ENCODE results near the gene RUNX3.

RUNX3 gene

GRCh38 chr1:24875257-24875656 lies 54.8 kb downstream of the RUNX3 start:
- no peak overlapping the region for H2AFZ ChIP-seq (ENCODE audit: low read length)
- no peaks in the 10 kb centered on the region for H3K9me3 ChIP-seq (replicated peaks; ENCODE audit: insufficient read depth, low read length)
- H3K4me1 ChIP-seq (ENCODE audit: low read length), result no peaks in the 10 kb centered on the region
- no peak overlapping the region for H3K4me2 ChIP-seq (ENCODE audit: low read depth, low read length)
- H3K27ac ChIP-seq (ENCODE audit: low read length), result no peak overlapping the region
- no peaks in the 10 kb centered on the region for H3F3A ChIP-seq (ENCODE audit: insufficient read depth, low read length)
- no peak for TF ChIP-seq EZH2 (optimal IDR thresholded peaks at IDR 0.05; ENCODE audit: low read depth, low read length)
- TF ChIP-seq EZH2phosphoT487 (IDR thresholded peaks at IDR 0.05; ENCODE audit: low read length), result no peak
- TF ChIP-seq CTCF (IDR thresholded peaks at IDR 0.05; ENCODE audit: low read length), result no peak
- H3K79me2 ChIP-seq (ENCODE audit: low read length), result no peaks in the 10 kb centered on the region
- H4K20me1 ChIP-seq (ENCODE audit: insufficient read depth, low read length), result no peaks in the 10 kb centered on the region
- H3K36me3 ChIP-seq (replicated peaks; ENCODE audit: insufficient read depth, low read length), result no peaks in the 10 kb centered on the region
- no peaks in the 10 kb centered on the region for H3K9me2 ChIP-seq (replicated peaks; ENCODE audit: insufficient read depth, low read length)
- H3K4me3 ChIP-seq (ENCODE audit: low read length), result no peak overlapping the region
- DNase-seq, result no peak
- no peak overlapping the region for H3K9ac ChIP-seq (ENCODE audit: low read length)
- H3K27me3 ChIP-seq (replicated peaks; ENCODE audit: insufficient read depth, low read length), result no peaks in the 10 kb centered on the region

GRCh38 chr1:24874611-24875234 lies 55.4 kb downstream of the RUNX3 start:
- Histone ChIP-seq H3K9me2 (replicated peaks; ENCODE audit: insufficient read depth, low read length) (no peaks in the 10 kb centered on the region), H3K4me2 (ENCODE audit: low read depth, low read length) (no peak overlapping the region), H2AFZ (ENCODE audit: low read length) (no peak overlapping the region), H3K27me3 (replicated peaks; ENCODE audit: insufficient read depth, low read length) (no peaks in the 10 kb centered on the region), H3K9me3 (replicated peaks; ENCODE audit: insufficient read depth, low read length) (no peaks in the 10 kb centered on the region), H4K20me1 (ENCODE audit: insufficient read depth, low read length) (no peaks in the 10 kb centered on the region), H3K4me1 (ENCODE audit: low read length) (no peaks in the 10 kb centered on the region), H3K4me3 (ENCODE audit: low read length) (no peak overlapping the region), H3K9ac (ENCODE audit: low read length) (no peak overlapping the region), H3K27ac (ENCODE audit: low read length) (no peak overlapping the region), H3F3A (ENCODE audit: insufficient read depth, low read length) (no peaks in the 10 kb centered on the region), H3K79me2 (ENCODE audit: low read length) (no peaks in the 10 kb centered on the region), H3K36me3 (replicated peaks; ENCODE audit: insufficient read depth, low read length) (no peaks in the 10 kb centered on the region)
- no peak for DNase-seq
- TF ChIP-seq CTCF (IDR thresholded peaks at IDR 0.05; ENCODE audit: low read length) (no peak), EZH2phosphoT487 (IDR thresholded peaks at IDR 0.05; ENCODE audit: low read length) (no peak), EZH2 (optimal IDR thresholded peaks at IDR 0.05; ENCODE audit: low read depth, low read length) (no peak)

GRCh38 chr1:24874056-24874455 lies 56.0 kb downstream of the RUNX3 start:
- DNase-seq, result no peak
- no peaks in the 10 kb centered on the region for H3K9me3 ChIP-seq (replicated peaks; ENCODE audit: insufficient read depth, low read length)

More at GRCh38 chr1:24874056-24874455, 56.0 kb downstream of the RUNX3 start:
- no peak overlapping the region for H2AFZ ChIP-seq (ENCODE audit: low read length)
- no peak overlapping the region for H3K9ac ChIP-seq (ENCODE audit: low read length)
- H3K4me1 ChIP-seq (ENCODE audit: low read length), result no peaks in the 10 kb centered on the region
- no peaks in the 10 kb centered on the region for H3F3A ChIP-seq (ENCODE audit: insufficient read depth, low read length)
- H3K79me2 ChIP-seq (ENCODE audit: low read length), result no peaks in the 10 kb centered on the region
- no peaks in the 10 kb centered on the region for H4K20me1 ChIP-seq (ENCODE audit: insufficient read depth, low read length)
- no peak overlapping the region for H3K4me2 ChIP-seq (ENCODE audit: low read depth, low read length)
- no peak overlapping the region for H3K4me3 ChIP-seq (ENCODE audit: low read length)
- H3K36me3 ChIP-seq (replicated peaks; ENCODE audit: insufficient read depth, low read length), result no peaks in the 10 kb centered on the region
- no peaks in the 10 kb centered on the region for H3K9me2 ChIP-seq (replicated peaks; ENCODE audit: insufficient read depth, low read length)
- H3K27me3 ChIP-seq (replicated peaks; ENCODE audit: insufficient read depth, low read length), result no peaks in the 10 kb centered on the region
- no peak overlapping the region for H3K27ac ChIP-seq (ENCODE audit: low read length)
- TF ChIP-seq EZH2 (optimal IDR thresholded peaks at IDR 0.05; ENCODE audit: low read depth, low read length) (no peak), EZH2phosphoT487 (IDR thresholded peaks at IDR 0.05; ENCODE audit: low read length) (no peak), CTCF (IDR thresholded peaks at IDR 0.05; ENCODE audit: low read length) (no peak)
